Bronchial epithelial cell (primary cell): ENCODE data around the gene STX11. TPM values are rescaled to one million over a fixed set of nuclear protein-coding genes. Genes with fewer than 3 reads are reported as not detected.
"Not testable (repeated sequence)": the region's sequence is repeated elsewhere in the genome, so short reads cannot be mapped to it uniquely, and the experiment has no call there.

Source experiments
- DNase-seq: peaks from one replicate; pipeline ENCODE4 v3.0.0-alpha.2; 2010; ENCODE audit warnings: low read depth
- FAIRE-seq: peaks from 2 replicates; lab custom pipeline; 2011; peaks lifted over from hg19 to GRCh38; lab: Jason Lieb, UNC
- H3K27me3 ChIP-seq: 2 replicates; pipeline ENCODE4 v1.5.1; 2011; ENCODE audit warnings: low read length; ENCODE audit not compliant: control insufficient read depth, insufficient read depth
- H3K36me3 ChIP-seq: 2 replicates; pipeline ENCODE4 v1.5.1; 2011; ENCODE audit warnings: low read length; ENCODE audit not compliant: control insufficient read depth, insufficient read depth
- H3K4me3 ChIP-seq: 2 replicates; pipeline ENCODE4 v1.5.1; 2011; ENCODE audit warnings: mild to moderate bottlenecking, low read depth, low read length, control low read depth
- total RNA-seq: library from RNA; depleted of rRNA; stranded (reverse); fragments of >200 nt; gene quantifications from 2 replicates; pipeline ENCODE4 v1.2.1, GENCODE V29; 2014
- TF ChIP-seq, protein P1 (sequence below): IDR thresholded peaks from 2 replicates; pipeline ENCODE4 v1.5.1; 2011; ENCODE audit warnings: mild to moderate bottlenecking, moderate library complexity, low read length, control low read depth, inconsistent platforms; ENCODE audit not compliant: insufficient read depth, severe bottlenecking

STX11 gene
- total RNA-seq, 1 donor from 2014 or later = 0.26 TPM

DNA sequence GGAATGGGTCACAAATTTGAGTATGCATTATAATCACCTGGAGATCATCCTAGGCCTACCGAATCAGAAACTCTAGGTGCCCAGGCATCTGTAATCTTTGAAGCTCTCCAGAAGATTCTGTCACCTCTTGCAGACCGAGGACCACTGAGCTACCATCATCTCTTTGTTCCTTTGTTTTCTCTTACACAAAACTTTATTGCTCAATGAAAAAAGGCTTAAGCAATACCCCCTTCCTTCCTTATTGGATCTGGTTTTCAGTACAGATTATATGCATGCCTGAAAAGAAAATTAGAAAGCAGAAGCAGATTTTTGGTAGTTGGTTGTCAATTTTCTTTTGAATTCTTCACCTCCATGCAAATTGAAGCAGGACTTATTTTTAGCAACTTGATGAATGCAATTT is 31.3 kb downstream of the STX11 start:
- Histone ChIP-seq H3K36me3 (no peaks in the 10 kb centered on the region), H3K27me3 (no peaks in the 10 kb centered on the region), H3K4me3 (no peak overlapping the region)
- no peak for DNase-seq
- no peak for FAIRE-seq
- TF ChIP-seq, protein P1, sequence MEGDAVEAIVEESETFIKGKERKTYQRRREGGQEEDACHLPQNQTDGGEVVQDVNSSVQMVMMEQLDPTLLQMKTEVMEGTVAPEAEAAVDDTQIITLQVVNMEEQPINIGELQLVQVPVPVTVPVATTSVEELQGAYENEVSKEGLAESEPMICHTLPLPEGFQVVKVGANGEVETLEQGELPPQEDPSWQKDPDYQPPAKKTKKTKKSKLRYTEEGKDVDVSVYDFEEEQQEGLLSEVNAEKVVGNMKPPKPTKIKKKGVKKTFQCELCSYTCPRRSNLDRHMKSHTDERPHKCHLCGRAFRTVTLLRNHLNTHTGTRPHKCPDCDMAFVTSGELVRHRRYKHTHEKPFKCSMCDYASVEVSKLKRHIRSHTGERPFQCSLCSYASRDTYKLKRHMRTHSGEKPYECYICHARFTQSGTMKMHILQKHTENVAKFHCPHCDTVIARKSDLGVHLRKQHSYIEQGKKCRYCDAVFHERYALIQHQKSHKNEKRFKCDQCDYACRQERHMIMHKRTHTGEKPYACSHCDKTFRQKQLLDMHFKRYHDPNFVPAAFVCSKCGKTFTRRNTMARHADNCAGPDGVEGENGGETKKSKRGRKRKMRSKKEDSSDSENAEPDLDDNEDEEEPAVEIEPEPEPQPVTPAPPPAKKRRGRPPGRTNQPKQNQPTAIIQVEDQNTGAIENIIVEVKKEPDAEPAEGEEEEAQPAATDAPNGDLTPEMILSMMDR = no peak

DNA sequence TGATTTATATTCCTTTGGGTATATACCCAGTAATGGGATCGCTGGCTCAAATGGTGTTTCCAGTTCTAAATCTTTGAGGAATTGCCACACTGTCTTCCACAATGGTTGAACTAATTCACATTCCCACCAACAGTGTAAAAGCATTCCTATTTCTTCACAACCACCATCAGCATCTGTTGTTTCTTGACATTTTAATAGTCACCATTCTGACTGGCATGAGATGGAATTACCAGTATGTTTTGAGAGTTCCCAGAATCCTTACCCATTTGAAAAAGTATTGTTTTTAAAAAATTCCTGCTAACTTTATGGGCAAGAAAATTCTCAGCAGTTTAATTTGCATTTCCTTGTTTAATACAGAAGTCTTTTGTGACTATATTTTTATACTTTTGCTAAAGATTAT is 33.9 kb downstream of the STX11 start:
- not testable (repeated sequence) for H3K4me3 ChIP-seq, FAIRE-seq, H3K27me3 ChIP-seq, H3K36me3 ChIP-seq, DNase-seq

DNA sequence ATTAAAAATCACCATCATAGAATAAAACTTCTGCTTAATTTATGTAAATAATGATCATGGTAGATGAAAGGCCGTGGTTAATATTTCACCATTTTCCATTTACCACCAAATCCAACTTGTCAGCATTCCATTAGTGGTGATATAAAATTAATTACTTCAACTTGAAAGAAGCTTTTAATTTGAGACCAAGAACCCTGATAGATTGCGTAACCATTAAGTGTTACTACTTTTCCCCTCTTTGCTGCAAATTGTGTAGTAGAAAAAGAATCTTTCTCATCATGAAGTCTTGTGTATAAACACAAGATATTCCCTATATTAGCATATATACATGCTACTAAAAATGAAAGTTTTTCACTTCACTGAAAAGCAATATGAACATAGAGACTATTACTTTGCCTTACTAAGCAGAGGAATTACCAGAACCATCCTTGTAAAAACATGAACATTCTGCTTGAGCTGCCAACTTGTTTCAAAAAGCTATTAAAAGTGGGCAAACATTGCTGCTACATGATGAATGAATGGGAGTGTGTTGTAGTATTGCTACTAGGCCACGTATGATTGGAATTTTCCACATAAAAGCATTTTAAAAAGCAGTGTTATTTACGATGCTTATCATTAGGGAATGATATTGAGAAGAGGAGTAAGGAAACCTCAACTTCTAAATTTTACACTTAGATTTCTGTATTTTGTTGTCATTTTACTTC is 35.0 kb downstream of the STX11 start:
- Histone ChIP-seq H3K4me3 (no peak overlapping the region), H3K27me3 (no peaks in the 10 kb centered on the region), H3K36me3 (no peaks in the 10 kb centered on the region)
- TF ChIP-seq, protein P1 = no peak
- DNase-seq (no peak), FAIRE-seq (no peak)

DNA sequence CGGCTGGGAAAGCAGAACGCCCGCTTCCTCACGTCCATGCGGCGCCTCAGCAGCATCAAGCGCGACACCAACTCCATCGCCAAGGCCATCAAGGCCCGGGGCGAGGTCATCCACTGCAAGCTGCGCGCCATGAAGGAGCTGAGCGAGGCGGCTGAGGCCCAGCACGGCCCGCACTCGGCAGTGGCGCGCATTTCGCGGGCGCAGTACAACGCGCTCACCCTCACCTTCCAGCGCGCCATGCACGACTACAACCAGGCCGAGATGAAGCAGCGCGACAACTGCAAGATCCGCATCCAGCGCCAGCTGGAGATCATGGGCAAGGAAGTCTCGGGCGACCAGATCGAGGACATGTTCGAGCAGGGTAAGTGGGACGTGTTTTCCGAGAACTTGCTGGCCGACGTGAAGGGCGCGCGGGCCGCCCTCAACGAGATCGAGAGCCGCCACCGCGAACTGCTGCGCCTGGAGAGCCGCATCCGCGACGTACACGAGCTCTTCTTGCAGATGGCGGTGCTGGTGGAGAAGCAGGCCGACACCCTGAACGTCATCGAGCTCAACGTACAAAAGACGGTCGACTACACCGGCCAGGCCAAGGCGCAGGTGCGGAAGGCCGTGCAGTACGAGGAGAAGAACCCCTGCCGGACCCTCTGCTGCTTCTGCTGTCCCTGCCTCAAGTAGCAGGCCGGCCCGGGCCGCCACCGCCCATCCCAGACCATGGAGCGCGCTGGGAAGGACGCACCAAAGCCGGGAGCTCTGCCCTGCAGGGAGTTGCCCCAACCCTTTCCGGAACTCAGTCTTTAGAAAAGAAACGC is 36.7 kb downstream of the STX11 start:
- TF ChIP-seq, protein P1 = no peak
- FAIRE-seq (no peak), DNase-seq (no peak)
- no peak overlapping the region for H3K4me3 ChIP-seq
- no peaks in the 10 kb centered on the region for H3K27me3 ChIP-seq
- H3K36me3 ChIP-seq = no peaks in the 10 kb centered on the region

DNA sequence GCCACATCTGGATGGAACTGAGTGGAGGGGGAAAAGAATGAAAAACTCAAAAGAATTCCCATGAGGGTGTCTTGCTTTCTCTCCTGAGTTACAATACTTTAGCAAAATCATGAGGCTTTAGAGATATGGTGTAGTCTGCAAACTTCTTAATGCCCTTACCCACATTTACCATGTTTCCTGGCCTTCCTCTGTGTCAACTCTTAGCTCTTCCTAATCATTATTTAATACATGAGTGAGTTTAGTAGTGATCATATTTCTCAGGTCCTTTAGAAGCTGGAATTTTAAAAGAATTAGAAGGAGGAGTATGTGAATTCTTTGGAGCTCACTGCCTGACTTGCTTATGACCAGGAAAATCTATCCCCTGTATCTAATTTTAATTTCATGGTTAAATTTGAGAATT is 39.0 kb downstream of the STX11 start:
- H3K36me3 ChIP-seq = no peaks in the 10 kb centered on the region
- H3K4me3 ChIP-seq = no peak overlapping the region
- TF ChIP-seq, protein P1 = no peak
- H3K27me3 ChIP-seq = no peaks in the 10 kb centered on the region
- no peak for FAIRE-seq
- DNase-seq = no peak

DNA sequence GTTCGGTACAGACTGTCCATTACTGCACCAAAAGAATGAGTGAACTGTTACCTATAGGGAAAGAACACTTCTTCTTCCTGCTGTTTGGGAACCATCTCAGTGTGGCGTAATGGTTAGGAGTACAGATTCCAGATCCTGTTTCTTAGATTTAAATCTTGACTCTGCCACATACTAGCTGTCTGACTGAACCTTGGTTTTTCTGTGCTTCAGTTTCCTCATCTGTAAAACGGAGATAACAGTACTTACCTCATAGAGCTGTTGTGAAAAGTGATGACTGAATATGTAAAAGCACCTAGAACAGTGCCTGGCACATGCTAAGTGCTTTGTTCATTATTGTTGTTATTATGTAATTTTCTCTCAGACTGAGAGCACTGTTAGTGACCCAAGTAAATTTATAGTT is 39.8 kb downstream of the STX11 start:
- FAIRE-seq = no peak
- TF ChIP-seq, protein P1 = no peak
- Histone ChIP-seq H3K4me3 (no peak overlapping the region), H3K27me3 (no peaks in the 10 kb centered on the region), H3K36me3 (no peaks in the 10 kb centered on the region)
- no peak for DNase-seq
